ENCODE data around the gene MT1H.

Gene MT1H

GRCh38 chr16:56684926-56685590 lies 15.4 kb downstream of the MT1H start:
- CTCF ChIA-PET, result no interaction called here
- POLR2A ChIA-PET, result no interaction called here

GRCh38 chr16:56686758-56687157 lies 17.1 kb downstream of the MT1H start:
- ChIA-PET CTCF (no interaction called here), POLR2A (no interaction called here)
- DNase-seq (ENCODE audit: extremely low spot score), result no peak
- TF ChIP-seq CTCF (IDR thresholded peaks at IDR 0.05; ENCODE audit: control extremely low read depth, extremely low read depth, low read depth, missing control alignments), result no peak

More at GRCh38 chr16:56684926-56685590, 15.4 kb downstream of the MT1H start:
- no peak for TF ChIP-seq CTCF (IDR thresholded peaks at IDR 0.05; ENCODE audit: control extremely low read depth, extremely low read depth, low read depth, missing control alignments)
- no peak for DNase-seq (ENCODE audit: extremely low spot score)

- DNase-seq (ENCODE audit: extremely low spot score), result no peak
- TF ChIP-seq CTCF (IDR thresholded peaks at IDR 0.05; ENCODE audit: control extremely low read depth, extremely low read depth, low read depth, missing control alignments), result no peak
- POLR2A ChIA-PET, result no interaction called here
- CTCF ChIA-PET, result interaction anchor here (1.1 to 3.0 kb wide), 3 partner anchors 9 to 15 kb away, joined by 3 to 16 read pairs (median 7); no protein-coding TSS in a partner anchor
Measured at GRCh38 chr16:56688762-56689161, 19.1 kb downstream of the MT1H start.

GRCh38 chr16:56689171-56689570 lies 19.6 kb downstream of the MT1H start:
- no peak for DNase-seq (ENCODE audit: extremely low spot score)
- ChIA-PET POLR2A (no interaction called here), CTCF (interaction anchor here (1.1 to 3.0 kb wide), 3 partner anchors 9 to 16 kb away, joined by 3 to 16 read pairs (median 7); no protein-coding TSS in a partner anchor)
- no peak for TF ChIP-seq CTCF (IDR thresholded peaks at IDR 0.05; ENCODE audit: control extremely low read depth, extremely low read depth, low read depth, missing control alignments)

GRCh38 chr16:56690420-56691122 lies 21.0 kb downstream of the MT1H start:
- DNase-seq (ENCODE audit: extremely low spot score), result no peak
- POLR2A ChIA-PET, result no interaction called here
- CTCF ChIA-PET, result interaction anchor here (2.2 to 3.0 kb wide), 2 partner anchors 11 to 17 kb away, joined by 7 to 16 read pairs; no protein-coding TSS in a partner anchor
- TF ChIP-seq CTCF (IDR thresholded peaks at IDR 0.05; ENCODE audit: control extremely low read depth, extremely low read depth, low read depth, missing control alignments), result no peak

GRCh38 chr16:56691885-56692284 lies 22.3 kb downstream of the MT1H start:
- ChIA-PET POLR2A (no interaction called here), CTCF (no interaction called here)
- no peak for TF ChIP-seq CTCF (IDR thresholded peaks at IDR 0.05; ENCODE audit: control extremely low read depth, extremely low read depth, low read depth, missing control alignments)
- no peak for DNase-seq (ENCODE audit: extremely low spot score)

Data from GM10248 (cell line).